Ishikawa (cell line): ENCODE data around the gene ITIH3.

Experiments used
- CEBPB ChIP-seq: IDR thresholded peaks from 2 replicates; pipeline ENCODE4 v1.6.1; 2012
- CREB1 ChIP-seq: IDR thresholded peaks from 2 replicates; pipeline ENCODE4 v1.6.1; 2012; ENCODE audit warnings: low read depth
- EGR1 ChIP-seq: IDR thresholded peaks from 2 replicates; pipeline ENCODE4 v1.6.1; 2012
- EP300 ChIP-seq: IDR thresholded peaks from 2 replicates; pipeline ENCODE4 v1.6.1; 2012; ENCODE audit warnings: borderline replicate concordance
- FOXM1 ChIP-seq: IDR thresholded peaks from 2 replicates; pipeline ENCODE4 v1.6.1; 2012; ENCODE audit warnings: low read depth, borderline replicate concordance
- MAX ChIP-seq: IDR thresholded peaks from 2 replicates; pipeline ENCODE4 v1.6.1; 2012
- NFIC ChIP-seq: IDR thresholded peaks from 2 replicates; pipeline ENCODE4 v1.6.1; 2012
- RAD21 ChIP-seq: IDR thresholded peaks from 2 replicates; pipeline ENCODE4 v1.6.1; 2012; ENCODE audit warnings: low read depth
- REST ChIP-seq: IDR thresholded peaks from 2 replicates; pipeline ENCODE4 v1.6.1; 2012; ENCODE audit warnings: low read depth, mild to moderate bottlenecking
- TAF1 ChIP-seq: IDR thresholded peaks from 2 replicates; pipeline ENCODE4 v1.6.1; 2012; ENCODE audit warnings: low read depth, mild to moderate bottlenecking
- TCF12 ChIP-seq: IDR thresholded peaks from 2 replicates; pipeline ENCODE4 v1.6.1; 2012; ENCODE audit warnings: low read depth
- TEAD4 ChIP-seq: IDR thresholded peaks from 2 replicates; pipeline ENCODE4 v1.6.1; 2012
- USF1 ChIP-seq: IDR thresholded peaks from 2 replicates; pipeline ENCODE4 v1.6.1; 2012
- YY1 ChIP-seq: IDR thresholded peaks from 2 replicates; pipeline ENCODE4 v1.6.1; 2012; ENCODE audit warnings: low read depth
- ZBTB7A ChIP-seq: IDR thresholded peaks from 2 replicates; pipeline ENCODE4 v1.6.1; 2012; ENCODE audit warnings: low read depth

ITIH3 gene

GRCh38 chr3:52796411-52796810, 1.8 kb downstream of the ITIH3 start:
- TF ChIP-seq USF1 = no peak
- TF ChIP-seq CEBPB = no peak
- no peak for TF ChIP-seq REST
- TF ChIP-seq EGR1 = no peak
- TF ChIP-seq FOXM1 = no peak
- no peak for TF ChIP-seq TAF1
- TF ChIP-seq CREB1 = no peak
- TF ChIP-seq TCF12 = no peak

- no peak for TF ChIP-seq TAF1
- TF ChIP-seq EP300 = no peak
- TF ChIP-seq CREB1 = no peak
- TF ChIP-seq CEBPB = no peak
- TF ChIP-seq USF1 = no peak
- no peak for TF ChIP-seq YY1
- TF ChIP-seq EGR1 = no peak
- TF ChIP-seq FOXM1 = no peak
- no peak for TF ChIP-seq RAD21
- TF ChIP-seq REST = no peak
- no peak for TF ChIP-seq TCF12
Measured at GRCh38 chr3:52798376-52798977, 3.9 kb downstream of the ITIH3 start.

- TF ChIP-seq YY1 (no peak), TCF12 (no peak), RAD21 (peak; percentile 36; the same call in 1 of the 2 replicates), EP300 (no peak)
Measured at GRCh38 chr3:52798978-52799476, 4.4 kb downstream of the ITIH3 start.

GRCh38 chr3:52800079-52800478, 5.5 kb downstream of the ITIH3 start:
- TF ChIP-seq TAF1 = no peak
- TF ChIP-seq YY1 = no peak
- no peak for TF ChIP-seq EGR1
- no peak for TF ChIP-seq NFIC
- TF ChIP-seq USF1 = no peak
- no peak for TF ChIP-seq ZBTB7A
- TF ChIP-seq FOXM1 = no peak
- no peak for TF ChIP-seq MAX
- TF ChIP-seq TEAD4 = no peak
- TF ChIP-seq RAD21 = no peak
- no peak for TF ChIP-seq CREB1
- no peak for TF ChIP-seq CEBPB
- no peak for TF ChIP-seq EP300
- no peak for TF ChIP-seq REST
- TF ChIP-seq TCF12 = no peak
